ENCODE measurements around the gene TMEM255A.
A peak's percentile ranks its signal among the peaks of the same experiment; 100 is the strongest.

TMEM255A gene

DNA sequence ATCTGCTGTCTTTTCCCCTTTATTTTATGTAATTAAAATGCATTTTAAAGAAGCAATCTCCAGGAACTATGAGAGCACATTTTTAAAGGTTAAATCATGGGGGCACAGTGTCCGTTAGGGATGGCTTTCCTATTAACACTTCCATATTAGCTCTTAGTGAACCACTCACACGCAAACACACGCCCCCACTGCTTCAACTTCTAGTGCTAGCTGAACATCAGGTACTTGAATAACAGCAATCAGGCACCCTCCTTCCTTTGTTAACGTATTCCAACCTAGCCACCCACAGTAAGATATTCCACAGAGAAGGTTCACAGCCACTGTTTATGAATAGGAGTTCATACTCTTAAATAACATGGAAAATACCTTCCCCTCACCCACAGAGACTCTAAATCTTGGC is 9.3 kb downstream of the TMEM255A start:
- Histone ChIP-seq H3K4me3 (replicated peaks; ENCODE audit: insufficient read depth, low read length) (no peak overlapping the region), H3K27me3 (ENCODE audit: insufficient read depth, poor library complexity, severe bottlenecking) (no peaks in the 10 kb centered on the region), H3K27ac (replicated peaks) (peak overlapping the region; percentile 28; the same call in 1 of the 2 replicates)
- TF ChIP-seq GABPA (IDR thresholded peaks at IDR 0.05; ENCODE audit: low read depth) (no peak), CTCF (IDR thresholded peaks at IDR 0.05; ENCODE audit: insufficient read depth, low read length) (no peak), POLR2AphosphoS5 (IDR thresholded peaks at IDR 0.05; ENCODE audit: low read depth) (no peak), SPI1 (IDR thresholded peaks at IDR 0.05; ENCODE audit: borderline replicate concordance, low read depth) (no peak)
- TF ChIP-seq, protein P1, sequence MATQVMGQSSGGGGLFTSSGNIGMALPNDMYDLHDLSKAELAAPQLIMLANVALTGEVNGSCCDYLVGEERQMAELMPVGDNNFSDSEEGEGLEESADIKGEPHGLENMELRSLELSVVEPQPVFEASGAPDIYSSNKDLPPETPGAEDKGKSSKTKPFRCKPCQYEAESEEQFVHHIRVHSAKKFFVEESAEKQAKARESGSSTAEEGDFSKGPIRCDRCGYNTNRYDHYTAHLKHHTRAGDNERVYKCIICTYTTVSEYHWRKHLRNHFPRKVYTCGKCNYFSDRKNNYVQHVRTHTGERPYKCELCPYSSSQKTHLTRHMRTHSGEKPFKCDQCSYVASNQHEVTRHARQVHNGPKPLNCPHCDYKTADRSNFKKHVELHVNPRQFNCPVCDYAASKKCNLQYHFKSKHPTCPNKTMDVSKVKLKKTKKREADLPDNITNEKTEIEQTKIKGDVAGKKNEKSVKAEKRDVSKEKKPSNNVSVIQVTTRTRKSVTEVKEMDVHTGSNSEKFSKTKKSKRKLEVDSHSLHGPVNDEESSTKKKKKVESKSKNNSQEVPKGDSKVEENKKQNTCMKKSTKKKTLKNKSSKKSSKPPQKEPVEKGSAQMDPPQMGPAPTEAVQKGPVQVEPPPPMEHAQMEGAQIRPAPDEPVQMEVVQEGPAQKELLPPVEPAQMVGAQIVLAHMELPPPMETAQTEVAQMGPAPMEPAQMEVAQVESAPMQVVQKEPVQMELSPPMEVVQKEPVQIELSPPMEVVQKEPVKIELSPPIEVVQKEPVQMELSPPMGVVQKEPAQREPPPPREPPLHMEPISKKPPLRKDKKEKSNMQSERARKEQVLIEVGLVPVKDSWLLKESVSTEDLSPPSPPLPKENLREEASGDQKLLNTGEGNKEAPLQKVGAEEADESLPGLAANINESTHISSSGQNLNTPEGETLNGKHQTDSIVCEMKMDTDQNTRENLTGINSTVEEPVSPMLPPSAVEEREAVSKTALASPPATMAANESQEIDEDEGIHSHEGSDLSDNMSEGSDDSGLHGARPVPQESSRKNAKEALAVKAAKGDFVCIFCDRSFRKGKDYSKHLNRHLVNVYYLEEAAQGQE (IDR thresholded peaks at IDR 0.05; ENCODE audit: insufficient replicate concordance, low read depth), result no peak
- no peak for DNase-seq (ENCODE audit: low read depth in 1 of 2, low spot score in 1 of 2)

DNA sequence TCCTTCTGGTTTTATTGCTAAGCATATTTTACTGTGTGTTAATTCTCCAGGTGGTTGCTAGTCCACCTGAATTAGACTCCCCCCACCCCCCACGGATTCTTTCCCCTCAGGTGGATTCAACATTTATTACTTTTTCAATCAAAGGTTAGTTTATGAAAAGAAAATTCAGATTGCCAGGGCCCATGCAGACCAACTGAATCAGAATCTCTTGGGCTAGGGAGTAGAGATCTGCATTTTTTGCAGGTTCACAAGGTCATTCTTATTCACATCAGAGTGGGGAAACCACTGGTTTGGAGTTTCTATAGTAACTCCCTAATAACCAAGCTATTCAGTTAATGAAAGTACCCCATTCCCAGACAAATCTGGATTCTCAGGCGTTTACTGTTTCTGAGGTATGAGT is 9.8 kb downstream of the TMEM255A start:
- H3K27me3 ChIP-seq (ENCODE audit: insufficient read depth, poor library complexity, severe bottlenecking), result no peaks in the 10 kb centered on the region
- TF ChIP-seq CTCF (IDR thresholded peaks at IDR 0.05; ENCODE audit: insufficient read depth, low read length) (no peak), GABPA (IDR thresholded peaks at IDR 0.05; ENCODE audit: low read depth) (no peak), POLR2AphosphoS5 (IDR thresholded peaks at IDR 0.05; ENCODE audit: low read depth) (no peak), SPI1 (IDR thresholded peaks at IDR 0.05; ENCODE audit: borderline replicate concordance, low read depth) (no peak)
- TF ChIP-seq, protein P1 (IDR thresholded peaks at IDR 0.05; ENCODE audit: insufficient replicate concordance, low read depth), result no peak
- no peak overlapping the region for H3K27ac ChIP-seq (replicated peaks)
- DNase-seq (ENCODE audit: low read depth in 1 of 2, low spot score in 1 of 2), result no peak
- H3K4me3 ChIP-seq (replicated peaks; ENCODE audit: insufficient read depth, low read length), result no peak overlapping the region

- H3K27ac ChIP-seq (replicated peaks), result no peak overlapping the region
- H3K27me3 ChIP-seq (ENCODE audit: insufficient read depth, poor library complexity, severe bottlenecking), result no peaks in the 10 kb centered on the region
- DNase-seq (ENCODE audit: low read depth in 1 of 2, low spot score in 1 of 2), result no peak
- H3K4me3 ChIP-seq (replicated peaks; ENCODE audit: insufficient read depth, low read length), result no peak overlapping the region
- no peak for TF ChIP-seq GABPA (IDR thresholded peaks at IDR 0.05; ENCODE audit: low read depth)
- TF ChIP-seq POLR2AphosphoS5 (IDR thresholded peaks at IDR 0.05; ENCODE audit: low read depth), result no peak
Observed at GRCh38 chrX:120299928-120300327, 11.3 kb downstream of the TMEM255A start.

DNA sequence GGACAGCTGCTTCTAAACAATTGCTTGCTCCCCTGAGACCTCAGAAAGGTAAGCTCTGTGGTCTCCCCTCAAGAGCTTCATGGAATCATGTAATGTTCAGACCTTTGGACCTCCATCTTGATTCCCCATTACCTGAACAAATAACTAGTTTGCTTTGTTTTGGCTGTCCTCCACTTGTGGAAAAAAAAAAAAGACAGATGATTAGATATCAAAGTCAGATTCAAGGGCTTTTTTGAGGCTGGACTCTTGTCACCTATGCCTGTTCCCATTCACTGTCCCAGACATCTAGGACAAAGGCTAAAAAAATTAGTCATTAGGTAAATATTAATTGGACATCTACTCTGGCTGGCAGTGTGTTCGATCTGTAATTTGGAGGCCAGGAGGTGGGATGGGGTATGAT is 13.3 kb downstream of the TMEM255A start:
- no peak overlapping the region for H3K27ac ChIP-seq (replicated peaks)
- DNase-seq (ENCODE audit: low read depth in 1 of 2, low spot score in 1 of 2), result no peak
- H3K4me3 ChIP-seq (replicated peaks; ENCODE audit: insufficient read depth, low read length), result no peak overlapping the region
- TF ChIP-seq POLR2AphosphoS5 (IDR thresholded peaks at IDR 0.05; ENCODE audit: low read depth) (no peak), SPI1 (IDR thresholded peaks at IDR 0.05; ENCODE audit: borderline replicate concordance, low read depth) (no peak), GABPA (IDR thresholded peaks at IDR 0.05; ENCODE audit: low read depth) (no peak), CTCF (IDR thresholded peaks at IDR 0.05; ENCODE audit: insufficient read depth, low read length) (no peak)
- TF ChIP-seq, protein P1 (IDR thresholded peaks at IDR 0.05; ENCODE audit: insufficient replicate concordance, low read depth), result no peak
- H3K27me3 ChIP-seq (ENCODE audit: insufficient read depth, poor library complexity, severe bottlenecking), result no peaks in the 10 kb centered on the region
